Stimulated activated CD4-positive, alpha-beta T cell treated with anti-CD3 and anti-CD28 coated beads, Interleukin-4, amount 100 ng/mL, for 24 hours (primary cell): Measurements from ENCODE around the gene TMEM233.

ENCODE experiments used
- DNase-seq: peaks from one replicate; pipeline ENCODE4 v3.0.0-alpha.2; 2020

Gene TMEM233

GRCh38 chr12:119593578-119594398 lies at the start of gene TMEM233:
Gene TMEM233, plus strand, starts transcription at chr12:119593774. Its CDS starts 75 bp downstream, at chr12:119593849.
- DNase-seq, result no peak

- DNase-seq, result peak; percentile 61
Measured at GRCh38 chr12:119544765-119545625, 48.6 kb upstream of the TMEM233 start.

GRCh38 chr12:119546340-119546739 lies 47.2 kb upstream of the TMEM233 start:
- DNase-seq, result no peak

GRCh38 chr12:119547001-119547400 lies 46.6 kb upstream of the TMEM233 start:
- DNase-seq, result no peak

GRCh38 chr12:119556854-119557253 lies 36.7 kb upstream of the TMEM233 start:
- DNase-seq, result no peak

- DNase-seq, result no peak
Measured at GRCh38 chr12:119565404-119565803, 28.2 kb upstream of the TMEM233 start.

GRCh38 chr12:119570771-119571170 lies 22.8 kb upstream of the TMEM233 start:
- no peak for DNase-seq

- DNase-seq, result no peak
Measured at GRCh38 chr12:119573086-119573485, 20.5 kb upstream of the TMEM233 start.

GRCh38 chr12:119574255-119574654 lies 19.3 kb upstream of the TMEM233 start:
- no peak for DNase-seq

GRCh38 chr12:119576118-119576810 lies 17.3 kb upstream of the TMEM233 start:
- no peak for DNase-seq

GRCh38 chr12:119576915-119577314 lies 16.7 kb upstream of the TMEM233 start:
- no peak for DNase-seq

GRCh38 chr12:119578112-119578511 lies 15.5 kb upstream of the TMEM233 start:
- peak; percentile 8 for DNase-seq

GRCh38 chr12:119589097-119589496 lies 4.5 kb upstream of the TMEM233 start:
- no peak for DNase-seq

- DNase-seq, result no peak
Measured at GRCh38 chr12:119589634-119590033, 3.9 kb upstream of the TMEM233 start.

GRCh38 chr12:119592232-119592631 lies 1.3 kb upstream of the TMEM233 start:
- no peak for DNase-seq

- no peak for DNase-seq
Measured at GRCh38 chr12:119594399-119594730, 791 bp downstream of the TMEM233 start.

GRCh38 chr12:119594772-119595445 lies 1.3 kb downstream of the TMEM233 start:
- DNase-seq, result no peak

GRCh38 chr12:119598159-119598558 lies 4.6 kb downstream of the TMEM233 start:
- no peak for DNase-seq

- DNase-seq, result no peak
Measured at GRCh38 chr12:119601877-119602733, 8.5 kb downstream of the TMEM233 start.

- DNase-seq, result no peak
Measured at GRCh38 chr12:119602734-119603094, 9.1 kb downstream of the TMEM233 start.

GRCh38 chr12:119603767-119604166 lies 10.2 kb downstream of the TMEM233 start:
- no peak for DNase-seq

- no peak for DNase-seq
Measured at GRCh38 chr12:119609358-119609757, 15.8 kb downstream of the TMEM233 start.
